IPS DF 19.7 (cell line): Measurements from ENCODE around the gene NGFR.
A peak's percentile ranks its signal among the peaks of the same experiment; 100 is the strongest.

Experiments
- DNase-seq: peaks from one replicate; pipeline ENCODE4 v3.0.0-alpha.2; 2013; ENCODE audit warnings: low read depth, low spot score

Gene NGFR

DNA sequence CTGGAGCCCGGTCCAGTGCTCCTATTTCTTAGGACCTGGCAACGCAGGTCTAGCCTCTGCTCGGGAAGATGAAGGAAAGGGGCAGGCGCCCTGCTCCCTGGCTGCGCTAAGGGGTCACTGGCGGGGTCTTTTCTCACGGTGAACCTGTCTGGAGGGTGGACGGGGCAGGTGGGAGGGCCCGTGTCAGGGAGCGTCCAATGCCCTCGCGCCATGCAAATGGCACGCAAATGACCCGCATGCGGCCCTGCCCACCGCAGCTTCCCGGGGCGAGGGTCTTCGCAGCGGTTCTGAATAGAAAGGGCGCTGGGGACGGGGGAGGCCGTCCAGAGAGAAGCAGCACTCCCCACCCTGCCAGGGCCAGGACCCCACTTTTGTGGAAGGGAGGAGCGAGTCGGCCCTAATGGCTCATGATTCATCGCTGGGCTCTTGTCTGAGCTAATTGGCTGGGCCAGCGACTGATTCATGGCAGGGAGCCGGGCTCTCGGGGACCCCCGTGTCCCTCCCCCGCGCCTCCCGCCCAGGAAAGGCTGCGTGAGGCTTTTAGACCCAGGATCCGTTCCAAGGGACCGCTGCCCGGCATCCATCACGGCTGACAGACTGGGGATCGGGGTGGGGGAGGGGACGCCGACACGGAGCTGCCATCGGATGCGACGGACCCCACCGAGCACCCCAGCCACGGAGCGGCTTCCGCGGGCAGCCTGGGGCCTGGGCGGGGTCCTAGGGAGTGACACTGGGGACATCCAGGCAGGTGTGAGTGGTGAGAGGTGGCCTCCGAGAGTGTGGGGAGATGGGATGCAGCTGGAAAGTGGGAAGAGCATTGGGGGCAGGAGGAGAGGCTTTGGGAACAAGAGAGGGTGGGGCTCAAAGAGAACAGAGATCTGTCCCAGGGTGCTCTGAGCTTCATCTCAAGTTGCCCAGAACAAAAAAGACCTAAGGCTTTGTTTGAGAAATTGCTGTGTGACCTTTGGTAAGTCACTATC, 25.0 kb upstream of the NGFR start:
- no peak for DNase-seq

DNA sequence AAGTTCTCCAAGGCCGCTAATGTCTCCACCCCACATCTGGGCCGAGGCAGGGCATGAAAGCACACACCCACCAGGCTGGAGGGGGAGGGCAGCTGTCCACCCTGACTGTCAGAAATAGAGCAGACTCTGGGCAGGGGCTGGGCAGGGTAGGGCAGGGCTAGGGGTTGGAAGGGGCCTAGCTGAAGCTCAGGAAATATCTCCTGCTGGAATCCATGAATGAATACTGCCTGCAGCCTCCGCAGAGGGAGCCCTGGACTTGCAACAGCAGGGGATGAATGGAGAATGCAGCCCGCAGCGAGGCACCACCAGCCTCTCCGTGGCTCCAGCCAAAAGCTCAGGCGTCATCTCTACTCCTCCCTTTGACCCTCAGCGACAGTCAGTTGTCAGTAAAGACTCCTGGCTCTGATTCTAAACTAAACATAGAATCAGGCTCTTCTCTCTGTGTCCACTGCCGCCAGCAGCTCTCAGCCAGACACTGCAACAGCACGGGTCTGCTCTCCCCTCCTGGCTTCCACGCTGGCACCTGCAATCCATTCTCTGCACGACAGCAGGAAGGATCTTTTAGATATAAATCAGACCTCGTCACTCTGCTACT, 23.9 kb upstream of the NGFR start:
- no peak for DNase-seq

DNA sequence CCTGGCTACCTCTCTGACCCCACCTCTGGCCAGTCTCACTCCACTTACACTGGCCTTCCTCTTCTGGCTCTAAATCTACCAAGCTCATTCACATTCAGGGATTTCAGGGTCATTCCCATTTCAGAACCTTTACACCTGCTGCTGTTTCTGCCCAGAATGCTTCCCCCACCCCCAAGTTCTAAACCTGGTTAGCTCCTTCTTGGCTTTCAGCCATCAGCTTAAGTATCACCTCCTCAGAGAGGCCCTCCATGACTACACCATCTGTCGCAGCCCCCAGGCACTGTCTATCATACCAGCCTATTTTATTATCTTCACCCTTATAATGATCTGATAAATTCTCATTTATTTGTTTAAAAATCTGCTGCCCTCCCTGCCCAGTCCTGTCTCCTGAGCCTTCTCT, 23.3 kb upstream of the NGFR start:
- no peak for DNase-seq

DNA sequence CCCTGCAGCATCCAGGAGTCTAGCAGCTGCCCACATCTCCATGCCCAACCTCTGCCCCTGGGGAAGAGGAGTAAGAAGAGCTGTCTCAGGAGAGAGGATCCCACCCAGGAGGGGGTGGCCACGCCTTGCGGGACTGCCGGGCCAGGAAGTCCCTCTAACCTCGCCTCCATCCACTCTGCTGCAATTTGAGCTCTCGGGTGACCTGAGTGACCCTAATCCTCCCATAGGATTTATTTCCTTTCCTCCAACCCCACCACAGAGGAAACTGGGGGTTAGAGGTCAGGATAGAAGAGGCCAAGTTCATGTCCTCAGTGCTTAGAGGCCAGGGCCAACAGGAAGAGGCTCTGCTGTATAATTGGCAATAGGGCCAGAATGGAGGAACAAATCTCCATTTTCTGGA, 22.6 kb upstream of the NGFR start:
- no peak for DNase-seq

DNA sequence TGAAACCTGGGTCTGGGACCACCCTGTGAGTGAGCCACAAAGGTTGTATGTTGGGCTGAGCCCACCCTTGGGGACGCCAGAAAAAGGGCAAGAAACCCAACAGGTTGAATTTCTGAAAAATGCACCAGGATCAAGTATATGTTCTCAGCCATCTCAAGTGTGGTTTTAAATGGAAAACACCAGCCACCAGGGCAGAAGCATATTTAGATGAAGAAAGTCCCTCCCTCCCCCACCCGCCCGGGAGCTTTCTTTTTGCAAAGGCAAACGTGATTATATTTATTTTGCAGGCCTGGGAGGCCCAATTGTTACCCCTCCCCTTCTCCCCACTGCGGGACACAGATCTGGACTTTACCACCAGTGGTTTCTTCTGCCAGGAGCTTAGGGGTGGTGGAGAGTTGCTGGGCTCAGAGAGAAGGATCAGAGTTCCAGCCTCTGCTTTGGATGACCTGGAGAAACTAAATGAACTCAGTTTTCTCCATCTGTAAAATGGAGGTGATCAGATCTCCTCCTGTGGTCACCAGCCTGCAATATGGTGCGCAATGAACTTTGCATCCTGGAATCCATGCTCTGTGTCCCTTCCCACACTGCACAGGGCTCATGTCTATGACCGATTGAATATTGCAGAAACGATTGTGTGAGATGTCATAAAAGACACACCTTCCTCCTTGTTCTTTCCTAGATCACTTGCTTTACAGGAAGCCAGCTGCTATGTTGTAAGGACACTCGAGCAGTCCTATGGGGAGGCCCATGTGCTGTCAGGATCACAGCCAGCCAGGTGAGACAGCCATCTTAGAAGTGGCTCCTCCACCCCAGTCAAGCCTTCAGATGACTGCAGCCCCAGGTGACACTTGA, 21.0 kb upstream of the NGFR start:
- no peak for DNase-seq

DNA sequence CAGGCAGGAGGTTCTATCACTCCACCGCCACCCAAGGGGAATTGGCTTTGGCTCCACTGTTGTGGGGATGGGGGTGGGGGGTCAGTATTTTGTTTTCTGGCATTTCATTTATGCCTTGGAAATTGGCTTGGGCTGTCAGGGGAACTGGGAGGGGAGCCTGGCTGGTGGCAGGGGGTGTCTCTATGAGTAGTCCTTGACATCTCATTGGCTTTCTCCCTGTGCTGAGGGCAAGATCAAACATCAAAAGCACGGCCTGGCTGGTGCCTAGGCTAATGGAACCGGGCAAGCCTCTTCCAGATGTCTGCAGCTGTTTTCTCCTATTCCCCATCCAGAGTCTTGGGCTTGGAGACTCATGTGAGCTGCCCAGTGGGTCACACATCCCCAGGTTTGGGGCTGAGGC, 17.4 kb upstream of the NGFR start:
- DNase-seq: no peak

DNA sequence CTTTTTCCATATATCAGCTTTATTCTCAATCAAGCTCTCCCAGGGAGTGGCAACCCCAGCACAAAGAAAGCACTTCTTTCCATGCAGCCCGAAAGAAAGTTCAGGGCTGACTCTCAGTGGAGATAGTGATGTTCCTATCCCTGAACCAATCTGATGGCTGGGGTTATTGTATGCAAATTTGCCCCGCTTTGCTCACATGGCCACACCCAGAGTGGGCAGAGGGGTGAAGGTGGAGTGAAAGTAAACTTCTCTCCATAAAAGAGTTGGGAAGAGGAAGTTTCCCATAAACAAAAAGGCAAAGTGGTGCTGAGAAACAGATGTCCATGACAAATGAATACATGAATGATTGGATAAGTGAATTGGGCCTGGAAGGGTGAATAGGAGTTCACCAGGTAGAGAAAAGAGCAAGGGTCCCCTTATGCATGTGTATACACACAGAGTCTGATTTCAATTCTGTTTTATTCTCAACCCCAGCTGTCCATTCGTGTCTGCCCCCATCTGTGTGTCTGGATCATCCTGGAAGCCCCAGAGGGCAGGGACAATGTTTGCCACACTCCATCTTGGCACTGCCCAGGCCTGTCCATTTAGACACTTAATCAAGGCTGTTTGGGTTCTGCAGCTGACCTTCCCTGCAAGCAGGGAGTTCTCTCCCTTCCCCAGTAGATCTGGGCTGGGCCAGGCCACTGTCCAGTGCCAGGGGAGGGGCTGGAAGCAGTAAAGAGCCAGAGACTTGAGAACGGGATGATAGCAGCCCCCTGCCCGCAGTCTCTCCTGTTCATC, 14.1 kb upstream of the NGFR start:
- no peak for DNase-seq

DNA sequence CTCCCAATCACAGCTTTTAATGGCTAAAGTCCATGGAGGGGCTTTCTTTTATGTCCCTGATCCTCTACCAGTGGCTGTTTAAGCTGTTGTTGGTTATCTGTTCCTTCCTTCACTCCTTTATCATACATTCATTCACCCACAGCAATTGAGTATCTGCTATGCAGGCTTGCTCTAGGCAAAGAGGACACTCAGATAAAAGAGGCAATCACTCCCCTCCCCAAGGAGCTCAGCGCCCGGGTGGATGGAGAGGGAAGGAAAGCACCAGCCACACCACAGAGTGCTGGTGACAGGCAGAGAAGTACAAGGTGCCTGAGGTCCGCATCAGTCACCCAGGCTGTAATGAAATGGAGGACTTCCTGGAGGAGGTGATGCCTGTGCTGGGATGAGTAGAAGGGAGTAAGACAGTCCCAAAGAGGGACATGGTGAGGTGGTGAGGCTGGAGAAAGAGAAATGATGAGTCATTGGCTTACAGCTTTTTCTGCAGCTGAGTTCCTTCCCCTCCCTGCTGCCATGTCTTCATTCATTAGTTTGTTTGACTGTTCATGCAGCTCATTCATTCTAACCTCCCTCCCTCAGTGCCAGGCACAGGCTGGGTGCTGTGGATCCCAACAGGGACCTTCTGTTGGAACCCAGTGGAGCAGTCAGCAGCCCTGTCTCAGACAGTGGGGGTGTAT, 12.8 kb upstream of the NGFR start:
- DNase-seq: no peak

DNA sequence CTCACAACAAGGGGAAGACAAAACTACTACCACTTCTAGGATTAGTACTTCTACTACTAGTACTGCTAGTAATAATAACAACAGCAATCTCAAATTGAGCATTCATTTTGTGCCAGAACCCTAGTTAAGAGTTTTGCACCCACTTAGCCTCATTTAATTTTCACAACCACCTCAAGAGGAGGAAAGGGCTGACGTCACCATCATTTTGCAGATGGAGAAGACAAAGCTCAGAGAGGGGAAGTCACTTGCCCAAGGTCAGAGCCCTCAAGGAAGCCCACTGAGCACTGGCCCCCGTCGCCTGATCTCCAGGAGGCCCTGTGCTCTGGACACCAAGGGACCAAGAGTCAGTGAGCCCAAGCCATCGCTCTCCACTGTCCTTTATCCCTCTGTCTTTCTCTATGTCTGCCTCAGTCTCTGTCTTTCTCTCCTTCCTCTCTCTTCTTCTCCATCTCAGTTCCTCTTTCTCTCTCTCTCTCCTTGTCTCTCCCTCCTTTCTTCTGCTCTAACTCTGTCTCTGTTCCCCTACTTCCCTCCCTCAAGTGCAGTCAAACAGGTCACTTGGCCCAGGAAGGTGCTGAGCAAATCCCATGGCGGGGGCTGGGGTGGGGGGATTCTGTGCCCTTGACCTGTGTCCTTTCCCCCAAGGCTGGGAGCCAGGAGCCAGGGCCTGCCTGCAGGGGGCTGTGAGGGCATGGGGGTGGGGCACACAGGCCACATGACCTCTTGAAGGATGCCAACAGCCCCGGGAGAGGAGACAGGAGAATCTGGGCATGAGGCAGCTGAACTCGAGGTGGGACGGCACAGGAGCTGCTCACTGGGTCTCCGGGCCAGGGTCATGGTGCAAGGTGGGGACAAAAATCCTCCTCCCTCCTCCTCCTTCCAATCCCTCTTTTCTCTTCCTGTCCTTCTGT, 11.2 kb upstream of the NGFR start:
- no peak for DNase-seq

DNA sequence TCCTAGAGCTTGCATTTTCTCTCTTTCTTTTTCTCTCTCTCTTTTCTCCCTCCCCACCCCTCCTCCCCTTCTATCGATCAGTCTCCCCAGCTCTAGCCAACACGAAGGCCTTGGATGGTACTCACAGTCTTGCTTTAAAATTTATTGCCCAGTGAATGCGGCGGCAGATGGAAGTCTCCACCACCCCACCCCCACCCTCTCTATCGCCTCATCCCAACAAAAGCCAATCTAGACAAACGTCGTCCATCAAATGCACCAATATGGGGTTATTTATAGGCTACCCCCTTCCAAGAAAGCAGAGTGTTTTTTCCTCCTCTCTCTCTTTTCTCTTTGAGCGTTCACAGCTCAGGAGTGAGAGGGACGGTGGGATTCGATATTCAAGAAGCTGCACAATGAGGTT, 10.5 kb upstream of the NGFR start:
- DNase-seq: no peak

DNA sequence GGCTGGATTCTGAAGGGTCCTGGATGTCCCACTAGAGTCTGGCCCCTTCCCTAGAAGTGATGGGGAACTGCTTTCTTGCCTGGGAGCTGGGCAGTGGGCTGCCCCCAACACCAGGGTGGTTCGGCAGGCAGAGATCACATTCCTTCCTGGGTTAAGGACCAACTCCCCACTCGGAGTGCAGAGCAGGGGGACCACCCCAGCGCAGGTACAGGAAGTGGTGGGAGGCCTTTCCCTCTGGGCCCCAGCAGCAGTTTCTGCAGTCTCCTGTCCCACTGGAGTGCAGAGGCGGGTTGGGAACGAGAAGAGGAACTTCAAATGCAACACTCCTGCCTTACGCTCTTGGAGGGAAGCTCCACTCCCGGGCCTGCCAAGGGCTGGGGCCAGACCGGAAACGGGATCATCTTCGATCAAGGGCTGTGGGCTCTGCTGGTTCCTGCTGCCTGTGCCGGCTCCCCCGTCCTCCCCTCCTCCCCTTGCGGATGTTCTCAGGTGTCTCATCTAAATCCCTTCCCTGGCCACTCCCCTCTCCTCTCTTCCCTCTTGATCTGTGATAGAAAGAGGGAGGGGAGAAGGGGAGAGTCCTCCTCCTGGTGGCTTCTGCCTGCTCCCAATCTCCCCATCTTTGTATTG, 9.0 kb upstream of the NGFR start:
- DNase-seq: peak; percentile 96

DNA sequence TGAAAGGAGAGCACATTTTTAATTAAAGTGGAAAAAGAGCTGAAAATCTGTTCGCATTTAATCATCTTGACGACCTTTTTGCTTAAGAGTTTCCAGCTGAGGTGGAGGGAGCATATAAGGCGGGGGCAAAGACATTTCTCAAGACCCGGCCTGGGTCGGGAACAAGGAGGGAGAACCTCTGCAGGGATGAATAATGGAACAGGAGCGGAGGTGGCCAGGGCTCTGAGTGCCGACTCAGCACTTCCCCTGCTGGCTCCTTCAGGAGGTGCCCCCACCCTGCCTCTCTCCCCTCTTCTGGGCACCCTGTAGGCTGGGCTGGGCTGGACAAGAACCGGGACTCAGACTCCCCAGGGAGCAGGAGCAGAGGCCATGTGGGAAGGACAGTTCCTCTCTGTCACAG, 7.9 kb upstream of the NGFR start:
- no peak for DNase-seq

DNA sequence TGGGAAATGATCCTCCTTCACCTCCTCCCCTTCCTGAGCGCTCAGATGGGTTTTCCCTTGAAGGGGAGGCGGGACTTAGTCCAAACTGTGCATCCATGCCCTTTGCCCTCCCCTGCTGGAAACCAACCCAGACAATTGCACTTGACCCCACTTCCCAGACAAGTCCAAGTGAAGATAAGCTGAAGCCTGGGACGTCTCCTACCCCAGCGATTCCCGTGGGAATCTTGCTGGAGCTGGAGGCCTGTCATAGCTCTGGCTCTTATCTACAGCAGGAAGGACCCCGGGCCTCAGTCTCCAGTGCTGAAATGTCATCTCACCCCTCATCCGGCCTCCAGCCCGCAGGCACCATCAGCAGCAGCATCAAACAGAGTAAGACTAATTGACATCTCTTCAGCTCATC, 6.5 kb upstream of the NGFR start:
- no peak for DNase-seq

DNA sequence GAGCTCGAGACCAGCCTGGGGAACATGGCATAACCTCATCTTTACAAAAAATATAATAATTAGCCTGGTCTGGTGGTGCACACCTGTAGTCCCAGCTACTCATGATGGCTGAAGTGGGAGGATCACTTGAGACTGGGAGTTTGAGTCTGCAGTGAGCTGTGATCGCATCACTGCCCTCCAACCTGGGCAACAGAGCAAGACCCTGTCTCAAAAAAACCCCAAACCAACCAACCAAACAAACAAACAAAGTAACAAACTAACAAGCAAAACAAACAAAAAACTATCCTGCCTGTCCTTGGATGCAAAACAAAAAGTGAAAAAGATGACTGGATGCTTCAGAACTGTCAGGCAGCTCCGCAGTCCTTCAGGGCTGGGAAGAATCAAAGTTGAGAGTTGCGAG, 5.7 kb upstream of the NGFR start:
- DNase-seq: no peak

DNA sequence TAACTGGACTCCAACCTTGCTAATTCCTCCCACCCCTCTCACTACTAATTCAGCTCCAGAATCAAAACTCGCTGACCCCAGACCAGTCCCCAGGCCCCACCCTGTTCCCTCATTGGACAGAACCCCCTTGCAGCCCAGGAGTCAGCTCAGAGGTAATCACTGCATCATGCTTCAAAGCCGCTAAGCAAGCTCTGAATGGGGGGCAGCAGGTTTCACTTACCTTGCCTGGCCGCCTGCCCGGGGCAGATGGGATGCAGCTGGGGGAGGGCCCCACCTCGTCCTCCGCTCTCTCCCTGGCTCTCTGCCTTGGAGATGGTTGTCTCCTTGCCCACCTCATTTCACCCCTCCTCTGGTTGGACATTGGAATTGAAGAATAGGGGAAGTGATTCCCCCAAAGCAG, 4.8 kb upstream of the NGFR start:
- no peak for DNase-seq

DNA sequence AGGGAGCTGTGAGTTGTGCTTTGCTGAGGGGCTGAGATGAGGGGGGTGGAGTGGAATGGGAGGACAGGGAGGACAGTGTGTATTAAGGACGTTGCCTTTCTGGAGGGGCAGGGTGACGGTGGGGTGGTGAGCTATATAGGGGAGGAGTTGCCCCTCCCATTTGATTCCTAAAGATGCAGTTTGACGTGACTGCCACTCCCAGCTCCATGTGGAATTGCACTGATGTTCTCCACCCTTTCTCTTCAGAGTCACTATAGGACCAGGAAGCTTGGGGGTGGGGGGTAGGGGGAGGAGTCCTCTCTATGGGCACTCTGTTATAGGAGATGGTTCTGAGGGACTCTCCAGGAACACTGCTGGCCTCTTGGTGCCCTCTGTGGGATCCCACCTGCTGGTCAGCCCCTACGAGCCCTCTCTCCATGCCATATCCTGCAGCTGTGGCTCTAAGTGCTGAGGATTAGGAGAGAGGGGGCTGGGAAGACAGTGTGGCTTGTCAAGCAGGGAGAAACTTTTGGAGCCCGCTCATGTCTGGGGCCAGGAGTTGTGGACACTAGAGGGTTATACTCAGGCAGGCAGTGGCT, 3.8 kb upstream of the NGFR start:
- DNase-seq: no peak

DNA sequence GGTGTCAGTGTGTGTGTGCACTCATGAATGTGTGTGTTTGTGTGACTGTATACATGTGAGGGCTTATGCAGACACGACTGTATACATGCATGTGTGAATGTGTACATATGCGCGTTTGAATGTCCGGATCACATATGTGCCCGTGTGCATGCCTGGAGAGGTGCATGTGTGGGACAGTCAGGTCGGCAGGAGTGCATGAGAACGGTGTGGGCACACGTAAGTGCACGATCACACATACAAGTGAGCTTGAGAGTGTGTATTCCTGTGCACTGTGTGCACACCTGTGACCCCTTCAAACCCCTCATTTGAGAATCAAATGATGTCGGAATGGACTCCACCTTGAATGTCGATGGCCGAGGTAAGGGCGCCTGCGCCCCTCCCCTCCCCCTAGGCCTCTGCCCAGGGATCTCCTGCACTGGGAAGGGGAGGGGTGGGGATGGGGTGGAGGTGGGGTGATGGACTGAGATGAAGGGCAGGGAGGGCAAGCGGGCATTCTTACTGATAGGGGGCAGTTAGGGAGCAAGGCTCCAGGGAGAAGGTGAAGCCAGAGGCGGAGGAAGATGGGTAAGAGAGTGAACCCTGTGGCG, 601 bp upstream of the NGFR start:
- DNase-seq: no peak

DNA sequence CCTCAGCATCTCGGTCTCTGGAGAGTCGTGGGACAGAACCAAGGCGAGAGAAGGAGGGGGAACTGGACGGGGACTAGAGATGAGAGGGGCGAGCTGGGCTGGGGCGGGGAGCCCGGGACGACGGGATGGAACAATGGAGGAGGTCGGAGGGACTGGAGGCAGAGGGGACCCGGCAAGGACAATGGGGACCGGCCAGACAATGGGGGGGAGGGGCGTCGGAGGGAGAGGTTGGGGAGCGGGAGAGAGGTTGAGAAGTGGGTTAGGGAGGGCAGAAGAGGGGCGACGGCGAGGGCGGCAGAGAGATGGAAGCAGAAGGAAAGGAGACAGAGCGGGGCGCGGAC, 719 bp downstream of the NGFR start:
- DNase-seq: no peak
